ENCODE data around the gene CD300E.

DNA sequence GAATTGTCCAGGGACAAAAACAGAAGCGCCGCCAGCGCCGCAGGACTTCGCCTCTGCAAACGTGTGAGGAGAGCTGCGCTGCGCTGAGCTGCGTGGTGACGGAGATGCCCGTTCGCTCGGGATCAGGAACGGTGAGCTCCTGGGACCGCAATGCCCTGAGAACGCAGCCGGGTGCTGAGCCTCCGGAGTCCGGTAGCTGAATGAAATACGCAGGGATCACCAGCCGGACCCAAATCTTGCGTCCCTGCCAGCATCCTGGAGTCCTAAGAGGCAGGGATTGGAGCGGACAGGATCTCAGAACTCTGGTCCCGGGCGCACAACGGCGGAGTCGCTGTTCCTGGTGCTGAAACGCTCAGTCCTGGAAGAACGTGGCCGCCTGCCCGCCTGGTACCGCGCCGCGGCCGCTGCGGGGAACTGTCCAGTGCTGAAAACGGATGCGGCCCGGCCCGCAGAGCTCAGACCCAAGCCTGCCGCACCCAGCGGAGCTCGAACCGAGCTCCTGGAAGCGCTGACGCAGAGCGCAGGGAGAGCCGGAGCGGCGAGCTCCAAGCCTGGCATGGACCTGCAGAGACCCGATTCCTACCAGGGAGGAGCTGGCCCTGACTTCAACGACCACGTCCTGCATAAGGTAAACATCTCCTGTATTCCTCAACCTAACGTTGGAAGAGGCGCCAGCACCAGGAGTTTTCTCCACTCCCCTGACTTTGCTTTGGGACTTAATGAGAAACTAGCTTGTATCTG is 47.7 kb upstream of the CD300E start:
- TF ChIP-seq, protein P1, sequence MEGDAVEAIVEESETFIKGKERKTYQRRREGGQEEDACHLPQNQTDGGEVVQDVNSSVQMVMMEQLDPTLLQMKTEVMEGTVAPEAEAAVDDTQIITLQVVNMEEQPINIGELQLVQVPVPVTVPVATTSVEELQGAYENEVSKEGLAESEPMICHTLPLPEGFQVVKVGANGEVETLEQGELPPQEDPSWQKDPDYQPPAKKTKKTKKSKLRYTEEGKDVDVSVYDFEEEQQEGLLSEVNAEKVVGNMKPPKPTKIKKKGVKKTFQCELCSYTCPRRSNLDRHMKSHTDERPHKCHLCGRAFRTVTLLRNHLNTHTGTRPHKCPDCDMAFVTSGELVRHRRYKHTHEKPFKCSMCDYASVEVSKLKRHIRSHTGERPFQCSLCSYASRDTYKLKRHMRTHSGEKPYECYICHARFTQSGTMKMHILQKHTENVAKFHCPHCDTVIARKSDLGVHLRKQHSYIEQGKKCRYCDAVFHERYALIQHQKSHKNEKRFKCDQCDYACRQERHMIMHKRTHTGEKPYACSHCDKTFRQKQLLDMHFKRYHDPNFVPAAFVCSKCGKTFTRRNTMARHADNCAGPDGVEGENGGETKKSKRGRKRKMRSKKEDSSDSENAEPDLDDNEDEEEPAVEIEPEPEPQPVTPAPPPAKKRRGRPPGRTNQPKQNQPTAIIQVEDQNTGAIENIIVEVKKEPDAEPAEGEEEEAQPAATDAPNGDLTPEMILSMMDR (IDR thresholded peaks at IDR 0.05; ENCODE audit: extremely low read depth in 1 of 2, insufficient read depth in 1 of 2, low read depth in 1 of 2, low read length in 2 of 2): no peak
- TF ChIP-seq, protein P2, sequence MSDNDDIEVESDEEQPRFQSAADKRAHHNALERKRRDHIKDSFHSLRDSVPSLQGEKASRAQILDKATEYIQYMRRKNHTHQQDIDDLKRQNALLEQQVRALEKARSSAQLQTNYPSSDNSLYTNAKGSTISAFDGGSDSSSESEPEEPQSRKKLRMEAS (IDR thresholded peaks at IDR 0.05; ENCODE audit: insufficient read depth, insufficient read length): peak; percentile 78

Measured in endothelial cell of umbilical vein (primary cell).